ENCODE data around the gene PIK3IP1. TPM values are rescaled to one million over a fixed set of nuclear protein-coding genes. Genes with fewer than 3 reads are reported as not detected.

PIK3IP1 gene
- polyA plus RNA-seq, 1 experiment = 23.8 TPM

DNA sequence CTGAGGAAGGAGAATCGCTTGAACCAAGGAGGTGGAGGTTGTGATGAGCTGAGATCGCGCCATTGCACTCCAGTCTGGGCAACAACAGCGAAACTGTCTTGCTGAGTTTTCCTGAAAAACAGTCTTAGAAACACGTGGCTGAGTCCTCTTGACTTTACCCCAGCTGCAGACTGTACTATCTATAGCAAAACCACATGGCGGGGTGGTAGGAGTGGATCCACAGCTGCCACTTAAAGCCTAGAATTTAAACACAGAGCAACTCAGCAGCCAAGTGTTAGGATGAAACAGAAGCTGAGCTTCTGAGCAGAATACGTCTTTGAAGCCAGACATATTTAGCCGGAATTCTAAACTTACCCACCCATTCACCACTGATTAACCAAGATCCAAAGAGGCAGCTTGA, 39.7 kb upstream of the PIK3IP1 start:
- H3K9me3 ChIP-seq (ENCODE audit: control insufficient read depth, insufficient read depth, low read length) = no peaks in the 10 kb centered on the region; the same call in 1 of the 2 replicates
- CTCF ChIA-PET = interaction anchor here (1.1 kb wide), 1 partner anchor 19 kb away, joined by 4 read pairs; no protein-coding TSS in a partner anchor
- TF ChIP-seq CTCF (IDR thresholded peaks at IDR 0.05; ENCODE audit: low read depth, low read length) = no peak
- POLR2A ChIA-PET = no interaction called here
- no peaks in the 10 kb centered on the region for H3K27me3 ChIP-seq (ENCODE audit: control insufficient read depth, insufficient read depth, low read length)
- H3K27ac ChIP-seq (ENCODE audit: low read depth, low read length) = no peak overlapping the region
- no peak for DNase-seq (ENCODE audit: low read depth, low spot score)
- no peak overlapping the region for H3K4me3 ChIP-seq (ENCODE audit: low read depth, low read length)

DNA sequence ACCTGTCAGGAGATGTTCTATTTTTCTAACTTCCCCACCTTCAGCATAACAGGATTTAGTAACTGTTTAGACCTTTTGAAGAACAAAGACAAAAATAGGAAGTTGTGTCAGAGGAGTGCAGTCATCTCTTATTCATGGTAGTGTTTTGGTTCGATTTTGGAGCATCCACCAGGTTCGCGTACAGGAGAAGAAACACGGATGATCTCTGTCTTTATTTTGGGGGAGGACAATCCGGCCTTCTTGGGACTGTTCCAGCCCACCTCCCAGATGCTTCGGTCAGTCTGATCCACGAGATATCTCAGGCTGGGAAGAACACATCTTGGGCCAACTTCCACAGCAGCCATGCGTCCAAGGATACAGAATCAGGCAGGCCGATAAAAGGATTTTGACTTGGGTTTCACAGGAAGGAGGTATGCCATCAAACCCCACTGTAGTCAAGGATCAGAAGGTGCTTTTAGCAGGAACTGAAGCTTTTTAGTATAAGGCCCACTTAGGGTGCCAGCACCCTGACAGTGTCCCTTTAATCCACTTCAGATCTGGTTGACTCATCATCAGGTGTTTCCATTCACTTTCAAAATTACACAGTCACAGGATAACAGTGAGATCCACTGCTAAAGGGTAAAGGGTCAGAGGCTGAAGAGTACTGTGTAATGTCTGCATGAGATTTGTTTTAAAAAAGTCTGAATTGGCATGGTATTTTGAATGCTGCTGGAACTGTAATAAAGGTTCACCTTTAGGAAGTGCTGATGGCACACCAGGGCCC, 37.3 kb upstream of the PIK3IP1 start:
- no peak for TF ChIP-seq CTCF (IDR thresholded peaks at IDR 0.05; ENCODE audit: low read depth, low read length)
- Histone ChIP-seq H3K27me3 (ENCODE audit: control insufficient read depth, insufficient read depth, low read length) (no peaks in the 10 kb centered on the region), H3K9me3 (ENCODE audit: control insufficient read depth, insufficient read depth, low read length) (no peaks in the 10 kb centered on the region; the same call in 1 of the 2 replicates), H3K4me3 (ENCODE audit: low read depth, low read length) (no peak overlapping the region), H3K27ac (ENCODE audit: low read depth, low read length) (no peak overlapping the region)
- no peak for DNase-seq (ENCODE audit: low read depth, low spot score)
- POLR2A ChIA-PET = no interaction called here
- CTCF ChIA-PET = no interaction called here

DNA sequence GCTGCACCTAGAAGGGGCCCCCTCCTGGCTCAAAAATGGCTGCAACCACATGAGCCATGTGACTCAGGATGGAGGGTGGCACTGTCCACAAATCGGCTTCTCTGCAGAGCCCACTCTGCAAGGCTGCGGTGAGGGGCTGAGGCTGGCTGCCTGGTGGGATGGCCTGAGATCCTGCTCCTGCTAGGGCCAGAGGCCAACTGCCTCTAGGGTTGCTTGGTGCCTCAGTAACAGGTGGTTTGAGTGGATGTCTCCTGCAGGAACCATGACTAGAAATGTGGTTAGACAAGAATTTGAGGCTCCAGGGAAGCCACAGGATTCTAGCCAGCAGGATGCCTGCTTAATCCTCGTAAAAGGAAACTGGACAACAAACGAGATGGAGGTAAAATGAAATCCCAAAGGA, 36.7 kb upstream of the PIK3IP1 start:
- ChIA-PET CTCF (no interaction called here), POLR2A (no interaction called here)
- no peak overlapping the region for H3K27ac ChIP-seq (ENCODE audit: low read depth, low read length)
- no peak for TF ChIP-seq CTCF (IDR thresholded peaks at IDR 0.05; ENCODE audit: low read depth, low read length)
- no peaks in the 10 kb centered on the region for H3K27me3 ChIP-seq (ENCODE audit: control insufficient read depth, insufficient read depth, low read length)
- no peak for DNase-seq (ENCODE audit: low read depth, low spot score)
- H3K4me3 ChIP-seq (ENCODE audit: low read depth, low read length) = no peak overlapping the region
- H3K9me3 ChIP-seq (ENCODE audit: control insufficient read depth, insufficient read depth, low read length) = no peaks in the 10 kb centered on the region; the same call in 1 of the 2 replicates

DNA sequence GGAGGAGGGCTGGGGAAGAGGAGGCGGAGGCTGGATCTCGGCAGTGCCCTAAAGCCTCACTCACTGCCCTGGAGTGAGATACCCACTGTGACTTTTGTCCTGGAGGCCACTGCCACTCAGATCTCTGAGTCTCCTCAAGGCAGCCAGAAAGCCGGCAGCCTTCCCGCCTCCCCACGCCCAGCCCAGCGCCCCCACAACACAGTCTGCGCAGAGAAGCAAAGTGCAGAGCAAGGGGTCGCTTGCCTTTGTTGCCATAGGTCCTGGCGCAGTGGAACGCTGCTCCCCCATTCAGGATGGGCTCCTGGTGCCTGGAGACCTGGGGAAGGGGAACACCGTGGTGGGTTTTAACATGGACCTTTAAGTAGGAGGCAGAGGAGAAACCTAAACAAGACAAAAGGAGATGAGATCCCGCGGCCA, 36.3 kb upstream of the PIK3IP1 start:
- Histone ChIP-seq H3K27me3 (ENCODE audit: control insufficient read depth, insufficient read depth, low read length) (no peaks in the 10 kb centered on the region), H3K4me3 (ENCODE audit: low read depth, low read length) (no peak overlapping the region), H3K27ac (ENCODE audit: low read depth, low read length) (no peak overlapping the region), H3K9me3 (ENCODE audit: control insufficient read depth, insufficient read depth, low read length) (no peaks in the 10 kb centered on the region; the same call in 1 of the 2 replicates)
- CTCF ChIA-PET = no interaction called here
- POLR2A ChIA-PET = no interaction called here
- no peak for DNase-seq (ENCODE audit: low read depth, low spot score)
- no peak for TF ChIP-seq CTCF (IDR thresholded peaks at IDR 0.05; ENCODE audit: low read depth, low read length)

- Histone ChIP-seq H3K9me3 (ENCODE audit: control insufficient read depth, insufficient read depth, low read length) (no peaks in the 10 kb centered on the region; the same call in 1 of the 2 replicates), H3K27me3 (ENCODE audit: control insufficient read depth, insufficient read depth, low read length) (no peaks in the 10 kb centered on the region), H3K4me3 (ENCODE audit: low read depth, low read length) (no peak overlapping the region), H3K27ac (ENCODE audit: low read depth, low read length) (no peak overlapping the region)
- ChIA-PET POLR2A (no interaction called here), CTCF (interaction anchor here (0.7 to 2.7 kb wide), 2 partner anchors 15 to 36 kb away, joined by 3 to 18 read pairs; partner anchors contain the start of gene PIK3IP1)
- DNase-seq (ENCODE audit: low read depth, low spot score) = no peak
- TF ChIP-seq CTCF (IDR thresholded peaks at IDR 0.05; ENCODE audit: low read depth, low read length) = no peak
Measured at GRCh38 chr22:31327806-31328543, 35.7 kb upstream of the PIK3IP1 start.
